GM19328 (cell line): Measurements from ENCODE around the gene C4B.
"Not testable (repeated sequence)": the region's sequence is repeated elsewhere in the genome, so short reads cannot be mapped to it uniquely, and the experiment has no call there.

Source experiments
- ATAC-seq: cut with Tn5 transposase; IDR thresholded peaks from one replicate; pipeline ENCODE4 v1.9.1; 2021; ENCODE audit warnings: mild to moderate bottlenecking, moderate library complexity; ENCODE audit not compliant: unreplicated experiment

The C4B gene

DNA sequence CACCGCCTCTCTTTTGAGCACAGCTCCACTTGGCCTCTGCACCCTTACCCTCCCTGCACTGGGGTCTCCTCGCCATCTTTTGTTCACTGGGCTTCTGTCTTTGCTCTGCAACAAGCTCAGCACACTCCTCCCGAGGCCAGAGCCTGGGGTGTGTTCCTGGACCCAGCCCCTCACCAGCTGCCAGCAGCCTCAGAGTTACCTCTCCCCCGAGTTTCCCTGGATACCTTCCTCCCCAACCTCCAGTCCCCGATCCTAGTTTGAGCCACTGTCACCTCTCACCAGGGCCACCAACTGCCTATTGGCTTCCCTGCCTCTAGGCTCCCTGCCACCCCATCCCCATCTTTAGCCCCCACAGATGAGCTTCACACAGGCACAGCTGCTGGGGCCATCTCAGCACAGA is 36.0 kb downstream of the C4B start:
- ATAC-seq: no peak

DNA sequence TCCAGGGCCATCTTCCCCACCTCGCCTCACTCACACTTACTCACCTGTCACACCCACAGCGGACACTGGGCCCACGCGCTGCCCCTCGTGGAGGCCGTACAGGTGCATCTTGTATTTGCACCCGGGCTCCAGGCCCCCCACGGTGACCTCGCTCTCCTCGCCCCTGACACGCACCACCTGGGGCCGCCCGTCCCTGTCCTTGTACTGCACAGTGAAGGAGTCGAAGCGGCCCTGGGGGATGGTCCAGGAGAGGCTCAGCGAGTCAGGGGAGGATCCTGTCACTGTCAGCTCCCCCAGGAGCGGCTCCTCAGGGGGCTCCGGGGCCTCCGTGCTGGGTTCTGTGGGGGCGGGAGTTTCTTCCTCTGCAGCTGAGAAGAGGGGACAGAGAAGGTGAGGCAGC is 38.0 kb downstream of the C4B start:
- ATAC-seq: not testable (repeated sequence)

DNA sequence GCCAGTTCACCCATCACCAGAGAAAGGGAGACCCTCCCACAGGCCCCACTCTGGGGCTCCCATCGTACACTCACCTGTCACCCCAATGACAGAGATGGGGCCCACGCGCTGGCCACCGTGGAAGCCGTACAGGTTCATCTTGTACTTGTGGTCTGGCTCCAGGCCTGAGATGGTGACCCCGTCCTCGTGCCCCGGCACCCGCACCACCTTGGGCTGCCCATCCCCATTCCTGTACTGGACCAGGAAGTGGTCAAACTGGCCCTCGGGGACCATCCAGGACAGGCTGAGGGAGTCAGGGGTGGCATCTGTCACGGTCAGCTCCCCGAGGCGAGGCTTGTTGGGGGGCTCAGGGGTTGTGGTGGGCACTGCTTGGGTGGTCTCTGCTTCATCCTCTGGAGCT is 38.7 kb downstream of the C4B start:
- not testable (repeated sequence) for ATAC-seq

GRCh38 chr6:32055756-32056155 is 41.2 kb downstream of the C4B start:
- not testable (repeated sequence) for ATAC-seq

DNA sequence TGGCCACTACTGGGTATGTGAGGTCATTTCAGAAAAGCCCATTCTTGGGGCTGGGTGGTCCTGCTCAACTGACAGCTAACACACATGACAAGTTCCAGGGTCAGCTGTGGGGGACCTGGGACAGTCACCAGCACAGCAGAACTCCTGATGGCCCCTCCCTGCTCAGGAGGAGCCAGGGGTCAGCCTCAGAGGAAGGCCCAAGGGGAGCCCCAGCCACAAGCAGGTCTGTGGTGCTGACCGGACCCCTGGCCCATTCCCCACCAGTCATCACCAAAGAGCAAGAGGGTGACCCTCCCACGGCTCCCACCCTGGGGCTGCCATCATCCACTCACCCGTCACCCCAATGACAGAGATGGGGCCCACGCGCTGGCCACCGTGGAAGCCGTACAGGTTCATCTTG is 41.7 kb downstream of the C4B start:
- no peak for ATAC-seq

GRCh38 chr6:32057966-32058365 is 43.4 kb downstream of the C4B start:
- ATAC-seq: no peak

DNA sequence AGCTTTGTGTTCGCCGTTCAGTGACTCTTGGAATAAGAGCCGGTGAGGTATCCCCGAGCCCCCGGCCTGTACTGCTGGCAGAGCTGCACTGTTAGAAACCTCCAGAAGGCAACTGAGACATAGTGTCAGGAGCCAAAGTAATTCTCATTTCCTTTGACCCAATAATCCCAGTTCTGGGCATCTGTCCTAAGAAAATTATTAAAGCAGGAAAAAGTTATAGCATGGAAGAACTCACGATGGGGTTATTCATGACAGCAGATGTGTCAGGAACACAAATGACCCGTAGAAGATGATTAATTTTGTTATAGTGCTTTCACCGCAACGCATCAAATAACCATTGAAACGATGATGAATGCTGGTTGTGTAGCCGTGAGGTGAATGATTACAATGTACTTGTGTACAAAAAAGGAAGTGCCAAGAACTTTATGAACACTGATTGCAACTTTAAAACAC is 43.9 kb downstream of the C4B start:
- ATAC-seq: no peak

DNA sequence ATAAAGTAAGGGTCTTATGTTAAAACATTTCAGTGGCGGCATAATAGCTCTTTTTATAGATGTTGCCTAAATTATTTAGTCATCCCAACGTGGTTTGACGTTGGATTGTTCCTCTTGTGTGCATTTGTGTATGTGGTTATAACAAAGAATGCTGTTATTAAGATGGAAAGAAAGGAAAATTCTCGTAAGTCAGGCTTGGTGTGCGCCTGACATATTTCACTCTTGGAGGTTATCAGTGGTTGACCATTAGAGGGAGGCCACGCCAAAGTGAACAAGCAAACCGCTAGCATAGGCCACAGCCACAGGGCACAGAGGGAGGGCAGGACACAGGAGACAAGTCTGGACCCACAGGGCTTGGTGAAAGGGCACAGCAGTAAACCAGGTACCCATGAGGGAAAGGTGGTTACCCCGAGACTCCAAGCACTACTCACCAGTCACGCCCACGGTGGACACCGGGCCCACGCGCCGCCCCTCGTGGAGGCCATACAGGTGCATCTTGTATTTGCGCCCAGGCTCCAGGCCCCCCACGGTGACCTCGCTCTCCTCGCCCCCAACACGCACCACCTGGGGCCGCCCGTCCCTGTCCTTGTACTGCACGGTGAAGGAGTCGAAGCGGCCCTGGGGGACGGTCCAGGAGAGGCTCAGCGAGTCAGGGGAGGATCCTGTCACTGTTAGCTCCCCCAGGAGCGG is 46.5 kb downstream of the C4B start:
- no peak for ATAC-seq

DNA sequence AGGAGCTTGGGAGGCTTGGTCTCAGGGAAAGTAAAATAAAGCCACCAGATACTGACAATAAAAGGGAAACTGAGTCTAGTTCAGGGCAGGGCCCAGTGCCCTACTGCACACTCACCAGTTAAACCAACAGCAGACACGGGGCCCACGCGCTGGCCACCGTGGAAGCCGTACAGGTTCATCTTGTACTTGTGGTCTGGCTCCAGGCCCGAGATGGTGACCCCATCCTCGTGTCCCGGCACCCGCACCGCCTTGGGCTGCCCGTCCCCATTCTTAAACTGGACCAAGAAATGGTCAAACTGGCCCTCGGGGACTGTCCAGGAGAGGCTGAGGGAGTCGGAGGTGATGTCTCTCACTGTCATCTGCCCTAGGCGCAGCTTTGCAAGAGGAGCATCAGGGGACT is 50.1 kb downstream of the C4B start:
- no peak for ATAC-seq

DNA sequence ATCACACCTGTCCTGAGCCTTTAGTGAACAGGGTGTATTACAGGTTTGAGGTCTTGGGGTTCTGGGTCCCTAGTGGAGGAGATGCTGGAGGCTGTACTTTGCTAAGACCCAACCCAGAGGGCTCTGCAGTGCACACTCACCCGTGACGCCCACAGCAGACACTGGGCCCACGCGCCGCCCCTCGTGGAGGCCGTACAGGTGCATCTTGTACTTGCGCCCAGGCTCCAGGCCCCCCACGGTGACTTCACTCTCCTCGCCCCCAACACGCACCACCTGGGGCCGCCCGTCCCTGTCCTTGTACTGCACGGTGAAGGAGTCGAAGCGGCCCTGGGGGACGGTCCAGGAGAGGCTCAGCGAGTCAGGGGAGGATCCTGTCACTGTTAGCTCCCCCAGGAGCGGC is 52.9 kb downstream of the C4B start:
- not testable (repeated sequence) for ATAC-seq

DNA sequence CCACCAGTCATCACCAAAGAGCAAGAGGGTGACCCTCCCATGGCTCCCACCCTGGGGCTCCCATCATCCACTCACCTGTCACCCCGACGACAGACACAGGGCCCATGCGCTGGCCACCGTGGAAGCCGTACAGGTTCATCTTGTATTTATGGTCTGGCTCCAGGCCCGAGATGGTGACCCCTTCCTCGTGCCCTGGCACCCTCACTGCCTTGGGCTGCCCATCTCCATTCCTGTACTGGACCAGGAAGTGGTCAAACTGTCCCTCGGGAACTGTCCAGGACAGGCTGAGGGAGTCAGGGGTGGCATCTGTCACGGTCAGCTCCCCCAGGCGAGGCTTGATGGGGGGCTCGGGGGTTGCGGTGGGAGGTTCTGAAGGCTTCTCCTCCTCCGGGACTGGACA is 53.7 kb downstream of the C4B start:
- ATAC-seq: not testable (repeated sequence)

DNA sequence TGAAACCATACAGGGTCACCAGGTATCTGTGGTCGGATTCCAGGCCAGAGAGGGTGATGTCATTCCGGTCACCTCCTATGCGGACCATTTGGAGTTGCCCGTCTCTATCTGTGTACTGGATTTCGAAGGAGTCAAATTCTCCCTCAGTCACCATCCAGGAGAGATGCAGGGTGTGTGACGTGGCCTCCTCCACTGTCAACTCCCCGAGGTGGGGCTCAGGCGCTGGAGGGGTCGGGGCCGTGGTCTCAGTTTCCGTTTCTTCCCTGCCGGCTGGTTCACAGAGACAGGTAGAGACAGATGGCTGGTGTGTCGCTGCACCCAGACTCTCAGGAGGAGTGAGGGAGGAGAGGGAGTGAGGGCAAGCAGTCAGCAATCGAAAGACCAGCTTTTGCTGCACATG is 54.3 kb downstream of the C4B start:
- no peak for ATAC-seq

DNA sequence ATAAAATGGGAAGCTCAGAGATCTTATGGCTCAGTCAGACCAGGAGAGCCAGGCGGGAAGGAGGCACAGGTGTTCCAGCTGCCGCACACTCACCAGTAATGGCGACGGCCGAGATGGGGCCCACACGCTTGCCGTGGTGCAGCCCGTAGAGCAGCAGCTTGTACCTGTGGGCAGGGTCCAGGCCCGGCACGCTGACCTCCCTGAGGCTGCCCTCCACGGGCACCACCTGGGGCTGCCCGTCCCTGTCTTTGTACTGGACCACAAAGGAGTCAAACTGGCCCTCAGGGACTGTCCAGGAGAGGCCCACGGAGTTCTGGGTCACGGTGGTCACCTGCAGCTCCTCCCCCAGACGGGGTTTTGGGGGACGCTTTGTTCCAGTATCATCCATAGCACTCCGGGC is 54.9 kb downstream of the C4B start:
- no peak for ATAC-seq

DNA sequence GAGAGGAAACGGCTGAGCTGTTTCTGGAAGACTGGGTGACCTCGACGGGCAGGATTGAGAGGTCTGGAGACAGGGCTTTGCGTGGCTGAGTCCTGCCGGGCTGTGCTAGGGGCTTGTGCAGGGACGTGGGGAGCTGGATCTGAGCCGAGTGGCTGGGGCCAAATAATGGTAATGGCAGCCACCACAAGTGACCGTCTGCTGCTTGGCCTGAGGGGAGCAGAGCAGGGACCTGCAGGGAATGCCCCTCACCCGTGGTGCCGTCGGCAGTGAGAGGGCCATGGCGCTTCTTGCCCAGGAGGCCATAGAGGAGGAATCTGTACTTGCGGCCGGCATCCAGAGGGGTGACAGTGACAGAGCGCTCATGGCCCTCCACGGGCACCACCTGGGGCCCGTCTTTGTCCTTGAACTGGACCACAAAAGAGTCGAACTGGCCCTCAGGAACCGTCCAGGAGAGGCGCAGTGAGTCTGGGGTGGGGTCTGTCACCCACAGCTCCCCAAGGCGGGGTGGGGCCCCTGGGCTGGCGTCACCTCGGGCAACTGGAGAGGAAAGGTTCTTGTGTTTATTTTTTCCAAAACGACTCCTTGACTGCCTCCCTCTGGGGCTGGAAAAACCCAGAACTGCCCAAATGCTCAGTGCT is 55.4 kb downstream of the C4B start:
- ATAC-seq: no peak

DNA sequence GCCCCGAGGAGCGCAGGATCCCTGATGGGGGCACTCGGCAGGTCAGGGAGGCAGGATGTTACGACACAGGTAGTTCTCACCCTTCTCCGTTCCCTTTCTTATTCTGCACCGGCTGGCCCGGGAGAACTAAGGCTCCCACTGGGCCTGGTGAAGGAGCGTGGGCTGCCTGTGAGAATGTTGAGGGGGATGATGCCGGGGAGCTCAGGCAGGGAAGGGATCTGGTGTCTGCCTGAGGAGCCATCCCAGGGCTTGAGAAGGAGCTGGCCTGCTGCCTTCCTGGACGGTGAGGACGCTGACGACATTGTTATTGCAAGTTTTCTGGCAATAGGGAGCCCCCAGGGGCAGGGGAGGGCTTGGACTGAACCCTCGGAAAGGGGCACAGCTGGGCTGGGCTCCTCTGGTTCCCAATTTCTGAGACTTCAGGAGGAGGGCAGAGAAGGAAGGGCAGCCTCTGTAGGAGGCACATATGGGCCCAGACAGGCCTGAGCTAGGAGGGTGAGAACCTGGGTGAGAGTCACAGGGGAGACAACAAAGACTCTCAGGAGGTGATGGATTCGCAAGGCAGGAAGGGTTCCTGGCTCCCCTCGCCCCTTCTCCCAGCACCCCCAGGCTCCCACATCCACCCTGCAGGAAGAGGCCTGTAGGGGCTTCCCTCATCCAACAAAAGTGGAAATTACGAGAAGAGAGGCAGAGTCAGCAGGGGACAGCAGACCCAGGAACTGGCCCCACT is 56.4 kb downstream of the C4B start:
- no peak for ATAC-seq

GRCh38 chr6:32073101-32073500 is 58.5 kb downstream of the C4B start:
- ATAC-seq: no peak

DNA sequence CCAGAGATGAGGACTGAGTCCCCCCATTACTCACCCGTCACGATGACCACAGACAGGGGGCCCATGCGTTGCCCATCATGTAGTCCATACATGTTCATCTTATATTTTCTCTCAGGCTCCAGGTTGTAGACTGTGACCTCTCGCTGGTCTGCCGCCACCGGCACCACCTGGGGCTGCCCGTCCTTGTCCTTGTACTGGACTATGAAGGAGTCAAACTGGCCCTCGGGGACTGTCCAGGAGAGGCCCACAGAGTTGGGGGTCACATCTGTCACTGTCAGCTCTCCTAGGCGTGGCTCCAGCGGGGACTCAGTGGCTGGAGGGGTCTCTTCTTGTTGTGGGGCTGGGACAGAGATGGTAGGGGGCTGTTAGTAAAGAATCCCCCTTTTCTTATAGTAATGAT is 59.0 kb downstream of the C4B start:
- no peak for ATAC-seq

DNA sequence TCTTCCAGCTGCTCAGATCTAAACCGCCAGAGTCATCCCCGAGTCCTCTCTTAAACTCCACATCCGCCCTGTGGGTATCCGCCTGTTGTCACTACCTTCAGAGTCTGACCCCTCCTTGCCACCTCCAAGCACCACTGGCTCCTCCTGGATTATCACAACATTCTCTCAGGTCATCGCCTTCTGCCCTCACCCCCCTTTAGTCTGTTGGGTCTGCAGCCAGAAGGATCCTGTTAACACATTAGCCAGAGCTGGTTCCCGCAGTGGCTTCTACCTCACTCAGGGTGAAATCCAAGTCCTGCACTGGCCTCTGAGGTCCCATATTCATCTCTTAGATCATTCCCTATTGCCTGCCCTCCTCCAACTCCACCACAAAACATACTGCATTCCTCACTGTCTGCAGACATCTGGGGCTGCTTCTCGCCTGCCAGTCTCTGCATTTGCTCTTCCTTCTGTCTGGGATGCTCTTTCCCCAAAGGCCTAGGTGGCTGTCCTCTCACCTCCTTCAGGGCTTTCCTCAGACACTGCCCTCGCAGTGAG is 60.5 kb downstream of the C4B start:
- ATAC-seq: no peak

GRCh38 chr6:32075781-32076180 is 61.2 kb downstream of the C4B start:
- ATAC-seq: no peak

DNA sequence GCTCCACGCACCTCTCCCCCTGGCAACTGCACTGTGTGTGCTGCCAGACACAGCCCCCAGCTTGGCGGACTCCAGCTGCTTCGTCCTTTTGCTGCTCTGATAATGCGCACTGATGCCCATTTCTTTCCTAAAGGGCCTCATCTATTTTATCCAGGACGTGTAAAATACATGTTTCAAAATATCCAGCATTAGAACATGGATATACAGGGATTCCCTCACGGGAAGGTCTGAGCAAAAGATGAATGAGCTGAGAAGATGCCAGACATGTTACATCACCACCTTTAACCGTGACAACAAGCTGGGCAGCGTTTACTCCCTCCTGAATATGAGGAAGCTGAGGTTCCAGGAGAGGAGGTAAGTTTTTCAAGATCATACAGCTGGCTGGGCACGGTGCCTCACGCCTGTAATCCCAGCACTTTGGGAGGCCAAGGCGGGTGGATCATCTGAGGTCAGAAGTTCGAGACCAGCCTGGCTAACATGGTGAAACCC is 61.8 kb downstream of the C4B start:
- ATAC-seq: no peak

DNA sequence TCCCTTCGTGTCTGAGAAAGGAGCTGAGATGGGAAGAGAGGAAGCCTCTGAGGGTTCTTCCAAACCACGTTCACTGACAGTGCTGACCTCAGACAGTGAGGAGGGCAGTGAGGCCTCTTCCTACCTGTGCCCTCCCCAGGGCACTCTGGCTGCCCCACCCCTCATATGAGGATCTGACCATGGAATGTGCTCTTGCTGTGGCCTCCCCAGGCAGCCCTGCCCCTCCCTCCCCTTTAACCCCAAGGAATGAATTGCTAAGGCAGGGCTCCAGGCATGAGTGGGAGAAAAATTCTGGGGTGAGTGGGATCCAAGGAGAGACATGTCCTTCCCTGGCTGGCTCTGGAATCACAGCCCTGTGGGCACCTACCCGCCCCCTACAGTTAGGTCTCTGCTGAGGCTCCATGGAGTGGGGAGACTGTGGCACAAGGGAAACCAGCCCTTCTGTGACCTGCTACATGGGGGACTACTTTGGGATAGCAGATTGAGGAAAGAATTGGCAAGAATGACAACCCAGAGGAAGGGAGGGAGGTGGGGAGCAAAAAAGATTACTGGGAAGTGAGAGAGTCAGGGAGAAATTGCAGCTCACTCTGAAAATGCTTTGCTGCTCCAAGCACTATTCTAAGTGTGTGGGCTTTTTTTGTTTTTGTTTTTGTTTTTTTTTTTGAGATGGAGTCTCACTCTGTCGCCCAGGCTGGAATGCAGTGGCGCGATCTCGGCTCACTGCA is 65.1 kb downstream of the C4B start:
- no peak for ATAC-seq
